DOHH2 (cell line): ENCODE data around the gene RHOD.

ENCODE experiments used
- EZH2phosphoT487 ChIP-seq: fragments of 200-600 bp; sonication (generic); IDR thresholded peaks from 2 replicates; pipeline ENCODE4 v1.6.1; 2017; ENCODE audit warnings: borderline replicate concordance, mild to moderate bottlenecking, antibody characterized with exemption, low read length, moderate library complexity, mixed read lengths
- TF ChIP-seq, protein P1 (sequence below): fragments of 200-600 bp; sonication (generic); IDR thresholded peaks from one replicate; pipeline ENCODE4 v1.5.1; 2014; ENCODE audit warnings: antibody characterized with exemption, mild to moderate bottlenecking, low read depth, low read length; ENCODE audit not compliant: poor library complexity, severe bottlenecking

DNA sequence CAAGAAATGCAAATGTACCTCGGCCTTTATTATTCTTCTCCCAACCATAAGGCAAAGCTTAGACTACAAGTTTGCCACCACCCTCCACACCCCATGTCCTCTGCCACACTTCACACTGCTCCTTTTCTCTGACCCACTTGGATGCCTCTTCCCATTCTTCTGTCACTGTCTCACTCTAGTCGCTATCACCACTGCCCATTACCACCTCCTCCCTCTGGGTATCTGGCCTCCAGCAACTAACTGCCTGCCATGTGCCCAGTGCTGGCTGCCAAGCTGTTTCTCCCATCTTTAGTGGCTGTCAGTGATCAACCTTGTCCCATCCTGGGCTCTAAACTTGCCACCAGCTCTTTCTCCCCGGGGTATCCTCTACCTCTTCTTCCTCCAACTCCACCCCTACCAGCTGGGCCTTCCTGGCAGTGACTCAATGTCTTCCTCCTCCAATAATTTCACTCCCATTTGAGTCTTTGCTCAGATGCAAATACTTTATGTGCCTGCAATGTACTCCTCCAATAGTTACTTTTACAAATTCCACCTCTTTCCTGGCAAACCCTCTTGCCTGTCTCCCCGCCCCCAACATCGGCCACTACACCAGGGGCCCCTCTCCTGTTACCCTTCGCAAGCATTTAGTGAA is 42.3 kb downstream of the RHOD start:
- TF ChIP-seq, protein P1, sequence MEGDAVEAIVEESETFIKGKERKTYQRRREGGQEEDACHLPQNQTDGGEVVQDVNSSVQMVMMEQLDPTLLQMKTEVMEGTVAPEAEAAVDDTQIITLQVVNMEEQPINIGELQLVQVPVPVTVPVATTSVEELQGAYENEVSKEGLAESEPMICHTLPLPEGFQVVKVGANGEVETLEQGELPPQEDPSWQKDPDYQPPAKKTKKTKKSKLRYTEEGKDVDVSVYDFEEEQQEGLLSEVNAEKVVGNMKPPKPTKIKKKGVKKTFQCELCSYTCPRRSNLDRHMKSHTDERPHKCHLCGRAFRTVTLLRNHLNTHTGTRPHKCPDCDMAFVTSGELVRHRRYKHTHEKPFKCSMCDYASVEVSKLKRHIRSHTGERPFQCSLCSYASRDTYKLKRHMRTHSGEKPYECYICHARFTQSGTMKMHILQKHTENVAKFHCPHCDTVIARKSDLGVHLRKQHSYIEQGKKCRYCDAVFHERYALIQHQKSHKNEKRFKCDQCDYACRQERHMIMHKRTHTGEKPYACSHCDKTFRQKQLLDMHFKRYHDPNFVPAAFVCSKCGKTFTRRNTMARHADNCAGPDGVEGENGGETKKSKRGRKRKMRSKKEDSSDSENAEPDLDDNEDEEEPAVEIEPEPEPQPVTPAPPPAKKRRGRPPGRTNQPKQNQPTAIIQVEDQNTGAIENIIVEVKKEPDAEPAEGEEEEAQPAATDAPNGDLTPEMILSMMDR = no peak
- no peak for TF ChIP-seq EZH2phosphoT487
